DOHH2 (cell line): ENCODE measurements around the gene AKIP1.

Experiments
- EZH2phosphoT487 ChIP-seq: fragments of 200-600 bp; sonication (generic); IDR thresholded peaks from 2 replicates; pipeline ENCODE4 v1.6.1; 2017; ENCODE audit warnings: borderline replicate concordance, mild to moderate bottlenecking, antibody characterized with exemption, low read length, moderate library complexity, mixed read lengths
- TF ChIP-seq, protein P1 (sequence below): fragments of 200-600 bp; sonication (generic); IDR thresholded peaks from one replicate; pipeline ENCODE4 v1.5.1; 2014; ENCODE audit warnings: antibody characterized with exemption, mild to moderate bottlenecking, low read depth, low read length; ENCODE audit not compliant: poor library complexity, severe bottlenecking

GRCh38 chr11:8948886-8949285 is 37.9 kb downstream of the AKIP1 start:
- TF ChIP-seq, protein P1, sequence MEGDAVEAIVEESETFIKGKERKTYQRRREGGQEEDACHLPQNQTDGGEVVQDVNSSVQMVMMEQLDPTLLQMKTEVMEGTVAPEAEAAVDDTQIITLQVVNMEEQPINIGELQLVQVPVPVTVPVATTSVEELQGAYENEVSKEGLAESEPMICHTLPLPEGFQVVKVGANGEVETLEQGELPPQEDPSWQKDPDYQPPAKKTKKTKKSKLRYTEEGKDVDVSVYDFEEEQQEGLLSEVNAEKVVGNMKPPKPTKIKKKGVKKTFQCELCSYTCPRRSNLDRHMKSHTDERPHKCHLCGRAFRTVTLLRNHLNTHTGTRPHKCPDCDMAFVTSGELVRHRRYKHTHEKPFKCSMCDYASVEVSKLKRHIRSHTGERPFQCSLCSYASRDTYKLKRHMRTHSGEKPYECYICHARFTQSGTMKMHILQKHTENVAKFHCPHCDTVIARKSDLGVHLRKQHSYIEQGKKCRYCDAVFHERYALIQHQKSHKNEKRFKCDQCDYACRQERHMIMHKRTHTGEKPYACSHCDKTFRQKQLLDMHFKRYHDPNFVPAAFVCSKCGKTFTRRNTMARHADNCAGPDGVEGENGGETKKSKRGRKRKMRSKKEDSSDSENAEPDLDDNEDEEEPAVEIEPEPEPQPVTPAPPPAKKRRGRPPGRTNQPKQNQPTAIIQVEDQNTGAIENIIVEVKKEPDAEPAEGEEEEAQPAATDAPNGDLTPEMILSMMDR, result no peak
- TF ChIP-seq EZH2phosphoT487, result no peak
